ENCODE data around the gene PTPN23. TPM values are rescaled to one million over a fixed set of nuclear protein-coding genes. Genes with fewer than 3 reads are reported as not detected.

PTPN23 gene
- total and polyA plus RNA-seq, 2 of the 13 experiments (the other 11 are each of a cell fraction or from before 2014, with no cell fraction given) = 2.3 to 3.7 TPM

DNA sequence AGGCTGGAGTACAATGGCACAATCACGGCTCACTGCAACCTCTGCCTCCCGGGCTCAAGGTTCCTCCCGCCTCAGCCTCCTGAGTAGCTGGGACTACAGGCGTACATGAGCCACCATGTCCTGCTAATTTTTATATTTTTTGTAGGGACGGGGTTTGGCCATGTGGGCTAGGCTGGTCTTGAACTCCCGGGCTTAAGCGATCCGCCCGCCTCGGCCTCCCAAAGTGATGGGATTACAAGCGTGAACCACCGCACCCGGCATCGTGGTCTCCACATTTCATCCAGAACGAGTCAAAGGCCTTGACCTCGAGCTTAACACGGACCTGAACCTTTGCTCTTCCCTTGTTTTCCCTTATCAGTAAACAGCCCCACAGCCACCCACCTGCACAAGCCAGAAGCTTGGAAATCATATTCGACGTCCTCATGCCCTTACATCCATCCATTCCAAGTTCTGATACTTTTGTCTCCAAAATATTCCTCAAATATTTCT, 1.4 kb upstream of the PTPN23 start (continued):
- TF ChIP-seq CEBPG (CRISPR knock-in tag; IDR thresholded peaks at IDR 0.05) (peak; percentile 24; the same call in 1 of the 2 replicates), ZNF296 (CRISPR knock-in tag; conservative IDR thresholded peaks at IDR 0.05) (peak; percentile 77; the same call in 1 of the 2 replicates), ZNF33A (CRISPR knock-in tag; IDR thresholded peaks at IDR 0.05; ENCODE audit: borderline replicate concordance) (no peak), AFF4 (CRISPR knock-in tag; IDR thresholded peaks at IDR 0.05) (no peak), ZNF264 (CRISPR knock-in tag; IDR thresholded peaks at IDR 0.05) (peak; percentile 87), THAP8 (CRISPR knock-in tag; IDR thresholded peaks at IDR 0.05; ENCODE audit: borderline replicate concordance) (no peak), PRDM15 (CRISPR knock-in tag; IDR thresholded peaks at IDR 0.05) (no peak), SMC3 (IDR thresholded peaks at IDR 0.05; ENCODE audit: low read length) (no peak), ZNF446 (CRISPR knock-in tag; IDR thresholded peaks at IDR 0.05) (peak; percentile 83), ZNF788 (CRISPR knock-in tag; IDR thresholded peaks at IDR 0.05; ENCODE audit: borderline replicate concordance) (peak; percentile 83; the same call in 1 of the 2 replicates), GABPB1 (CRISPR knock-in tag; IDR thresholded peaks at IDR 0.05) (peak; percentile 61), ZNF367 (CRISPR knock-in tag; IDR thresholded peaks at IDR 0.05; ENCODE audit: borderline replicate concordance) (no peak), HNRNPL (IDR thresholded peaks at IDR 0.05; ENCODE audit: low read depth, low read length) (no peak), ELF4 (CRISPR knock-in tag; IDR thresholded peaks at IDR 0.05; ENCODE audit: borderline replicate concordance) (peak; percentile 71; the same call in 1 of the 2 replicates)
- TF ChIP-seq, protein P1, sequence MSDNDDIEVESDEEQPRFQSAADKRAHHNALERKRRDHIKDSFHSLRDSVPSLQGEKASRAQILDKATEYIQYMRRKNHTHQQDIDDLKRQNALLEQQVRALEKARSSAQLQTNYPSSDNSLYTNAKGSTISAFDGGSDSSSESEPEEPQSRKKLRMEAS (IDR thresholded peaks at IDR 0.05) = peak; percentile 94
- TF ChIP-seq, protein P2, sequence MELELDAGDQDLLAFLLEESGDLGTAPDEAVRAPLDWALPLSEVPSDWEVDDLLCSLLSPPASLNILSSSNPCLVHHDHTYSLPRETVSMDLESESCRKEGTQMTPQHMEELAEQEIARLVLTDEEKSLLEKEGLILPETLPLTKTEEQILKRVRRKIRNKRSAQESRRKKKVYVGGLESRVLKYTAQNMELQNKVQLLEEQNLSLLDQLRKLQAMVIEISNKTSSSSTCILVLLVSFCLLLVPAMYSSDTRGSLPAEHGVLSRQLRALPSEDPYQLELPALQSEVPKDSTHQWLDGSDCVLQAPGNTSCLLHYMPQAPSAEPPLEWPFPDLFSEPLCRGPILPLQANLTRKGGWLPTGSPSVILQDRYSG (CRISPR knock-in tag; IDR thresholded peaks at IDR 0.05) = 0 out of 2 replicates have a peak, but pooled peaks have one; percentile 63
- TF ChIP-seq, protein P3, sequence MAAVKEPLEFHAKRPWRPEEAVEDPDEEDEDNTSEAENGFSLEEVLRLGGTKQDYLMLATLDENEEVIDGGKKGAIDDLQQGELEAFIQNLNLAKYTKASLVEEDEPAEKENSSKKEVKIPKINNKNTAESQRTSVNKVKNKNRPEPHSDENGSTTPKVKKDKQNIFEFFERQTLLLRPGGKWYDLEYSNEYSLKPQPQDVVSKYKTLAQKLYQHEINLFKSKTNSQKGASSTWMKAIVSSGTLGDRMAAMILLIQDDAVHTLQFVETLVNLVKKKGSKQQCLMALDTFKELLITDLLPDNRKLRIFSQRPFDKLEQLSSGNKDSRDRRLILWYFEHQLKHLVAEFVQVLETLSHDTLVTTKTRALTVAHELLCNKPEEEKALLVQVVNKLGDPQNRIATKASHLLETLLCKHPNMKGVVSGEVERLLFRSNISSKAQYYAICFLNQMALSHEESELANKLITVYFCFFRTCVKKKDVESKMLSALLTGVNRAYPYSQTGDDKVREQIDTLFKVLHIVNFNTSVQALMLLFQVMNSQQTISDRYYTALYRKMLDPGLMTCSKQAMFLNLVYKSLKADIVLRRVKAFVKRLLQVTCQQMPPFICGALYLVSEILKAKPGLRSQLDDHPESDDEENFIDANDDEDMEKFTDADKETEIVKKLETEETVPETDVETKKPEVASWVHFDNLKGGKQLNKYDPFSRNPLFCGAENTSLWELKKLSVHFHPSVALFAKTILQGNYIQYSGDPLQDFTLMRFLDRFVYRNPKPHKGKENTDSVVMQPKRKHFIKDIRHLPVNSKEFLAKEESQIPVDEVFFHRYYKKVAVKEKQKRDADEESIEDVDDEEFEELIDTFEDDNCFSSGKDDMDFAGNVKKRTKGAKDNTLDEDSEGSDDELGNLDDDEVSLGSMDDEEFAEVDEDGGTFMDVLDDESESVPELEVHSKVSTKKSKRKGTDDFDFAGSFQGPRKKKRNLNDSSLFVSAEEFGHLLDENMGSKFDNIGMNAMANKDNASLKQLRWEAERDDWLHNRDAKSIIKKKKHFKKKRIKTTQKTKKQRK (IDR thresholded peaks at IDR 0.05; ENCODE audit: low read length) = no peak

Data from HepG2 (cell line).